Uterus (tissue), 4 donors: ENCODE results near the gene PPP4R1. TPM values are rescaled to one million over a fixed set of nuclear protein-coding genes. Genes with fewer than 3 reads are reported as not detected.

ENCODE experiments used
- DNase-seq, 2 donors: peaks; one replicate each; pipeline ENCODE4 v3.0.0-alpha.2; 2019 to 2020
- H3K27ac ChIP-seq, 2 donors: fragments of 200-600 bp; sonication (generic); 1 replicate in 1 of 2; 2 replicates in 1 of 2; pipeline ENCODE4 v1.5.1; 2016 to 2018
- H3K27me3 ChIP-seq, 2 donors: fragments of 200-600 bp; sonication (generic); one replicate each; pipeline ENCODE4 v1.5.1; 2018 to 2019; ENCODE audit warnings: control low read depth in 1 of 2
- H3K36me3 ChIP-seq, 2 donors: fragments of 200-600 bp; sonication (generic); one replicate each; pipeline ENCODE4 v1.5.1; 2019; ENCODE audit warnings: control low read depth in 1 of 2
- H3K4me1 ChIP-seq, 2 donors: fragments of 200-600 bp; sonication (generic); one replicate each; pipeline ENCODE4 v1.5.1; 2018 to 2019; ENCODE audit warnings: control low read depth in 1 of 2
- H3K4me3 ChIP-seq, 2 donors: fragments of 200-600 bp; sonication (generic); 1 replicate in 1 of 2; 2 replicates in 1 of 2; pipeline ENCODE4 v1.5.1; 2018 to 2019; ENCODE audit warnings: mild to moderate bottlenecking in 1 of 2
- H3K9me3 ChIP-seq, 2 donors: fragments of 200-600 bp; sonication (generic); one replicate each; pipeline ENCODE4 v1.5.1; 2019; ENCODE audit warnings: control low read depth in 1 of 2
- CTCF ChIP-seq, 4 experiments: fragments of 200-600 bp in 2 of 4; fragments of 450-650 bp in 2 of 4; sonication (generic) in 2 of 4; IDR thresholded peaks; one replicate each; pipeline ENCODE4 v1.5.1; 2016 to 2019; ENCODE audit warnings: antibody characterized with exemption in 4 of 4, mild to moderate bottlenecking in 2 of 4, moderate library complexity in 1 of 4
- POLR2A ChIP-seq, 2 donors: fragments of 450-650 bp; IDR thresholded peaks; one replicate each; pipeline ENCODE4 v1.6.1; 2016; ENCODE audit warnings: antibody characterized with exemption in 2 of 2, mild to moderate bottlenecking in 1 of 2, moderate library complexity in 1 of 2
- intact Hi-C: fragments of 100-400 bp; cut with DNase I; formaldehyde crosslinking; loops from one replicate; pipeline ENCODE4 v1.15.1; 2023; ENCODE audit warnings: low total_unique reads
- total RNA-seq, 4 donors: library from RNA; depleted of rRNA in 3 of 4; stranded (reverse); fragments of >200 nt in 3 of 4; gene quantifications; one replicate each; pipeline versions ENCODE4 v1.1.0 to v1.2.4, GENCODE V29; 2014 to 2023
- donor health status: DM: yes; HTN: yes; CAD: no.

Gene PPP4R1
- total RNA-seq, 4 donors from 2014 or later = 103 to 720 (median 185) TPM

- Histone ChIP-seq H3K27ac (peak overlapping the region in 1 of 2 donors; percentile 12), H3K27me3 (no peaks in the 10 kb centered on the region)
- intact Hi-C loops = no loop called here
These were observed 79.5 kb downstream of the PPP4R1 start for GRCh38 chr18:9534844-9535243.

DNA sequence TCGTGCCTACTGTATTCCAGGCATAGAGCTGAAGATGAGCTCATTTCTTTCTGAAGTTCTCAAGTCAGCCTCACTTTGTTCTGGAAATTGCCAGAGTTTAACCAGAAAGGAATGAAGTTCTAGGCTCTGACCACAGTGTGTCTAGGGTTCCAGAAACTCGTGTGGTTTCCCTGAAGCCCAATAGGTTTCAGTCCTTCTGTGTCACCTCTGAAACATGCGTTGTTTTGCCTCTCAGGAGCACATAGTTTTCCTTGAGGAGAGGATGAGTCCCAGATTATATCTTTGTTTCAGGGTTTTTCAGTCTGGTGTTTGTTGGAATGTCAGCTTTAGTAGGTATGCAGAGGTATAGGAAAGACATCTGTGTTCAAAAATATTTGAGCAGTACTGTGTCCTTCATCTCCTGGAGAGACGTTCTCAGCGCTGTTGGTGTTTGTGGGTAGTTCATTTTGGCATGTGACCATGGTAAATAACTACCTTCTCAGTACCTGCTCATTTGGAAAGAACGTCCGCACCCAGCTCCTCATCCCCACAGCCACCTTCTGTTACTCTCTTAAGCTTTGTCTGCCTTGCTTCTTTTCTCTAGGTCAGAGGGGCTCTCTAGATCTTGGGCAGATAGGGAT lies 82.5 kb downstream of the PPP4R1 start:
- Histone ChIP-seq H3K4me3 (no peak overlapping the region), H3K4me1 (no peaks in the 10 kb centered on the region), H3K27ac (no peak overlapping the region), H3K36me3 (no peaks in the 10 kb centered on the region), H3K27me3 (no peaks in the 10 kb centered on the region), H3K9me3 (no peaks in the 10 kb centered on the region)
- intact Hi-C loops = no loop called here
- DNase-seq = no peak
- TF ChIP-seq POLR2A (IDR thresholded peaks at IDR 0.05) (no peak), CTCF (IDR thresholded peaks at IDR 0.05) (no peak)

More at GRCh38 chr18:9534844-9535243, 79.5 kb downstream of the PPP4R1 start:
- DNase-seq = no peak
- no peak for TF ChIP-seq CTCF (IDR thresholded peaks at IDR 0.05)
- TF ChIP-seq POLR2A (IDR thresholded peaks at IDR 0.05) = no peak
- Histone ChIP-seq H3K36me3 (no peaks in the 10 kb centered on the region), H3K9me3 (no peaks in the 10 kb centered on the region), H3K4me3 (no peak overlapping the region), H3K4me1 (no peaks in the 10 kb centered on the region)

- Histone ChIP-seq H3K27ac (no peak overlapping the region), H3K27me3 (no peaks in the 10 kb centered on the region), H3K4me1 (no peaks in the 10 kb centered on the region), H3K4me3 (no peak overlapping the region), H3K9me3 (no peaks in the 10 kb centered on the region), H3K36me3 (no peaks in the 10 kb centered on the region)
- TF ChIP-seq CTCF (IDR thresholded peaks at IDR 0.05) = no peak
- no peak for TF ChIP-seq POLR2A (IDR thresholded peaks at IDR 0.05)
- no peak for DNase-seq
- intact Hi-C loops = no loop called here
These were observed 83.9 kb downstream of the PPP4R1 start for GRCh38 chr18:9530226-9531009.

GRCh38 chr18:9526458-9526857 lies 87.9 kb downstream of the PPP4R1 start:
- no peaks in the 10 kb centered on the region for H3K9me3 ChIP-seq
- no peak overlapping the region for H3K27ac ChIP-seq
- H3K4me3 ChIP-seq = no peak overlapping the region
- DNase-seq = no peak
- no peaks in the 10 kb centered on the region for H3K27me3 ChIP-seq
- TF ChIP-seq CTCF (IDR thresholded peaks at IDR 0.05) (no peak), POLR2A (IDR thresholded peaks at IDR 0.05) (no peak)
- H3K4me1 ChIP-seq = no peaks in the 10 kb centered on the region
- intact Hi-C loops = no loop called here
- H3K36me3 ChIP-seq = no peaks in the 10 kb centered on the region

DNA sequence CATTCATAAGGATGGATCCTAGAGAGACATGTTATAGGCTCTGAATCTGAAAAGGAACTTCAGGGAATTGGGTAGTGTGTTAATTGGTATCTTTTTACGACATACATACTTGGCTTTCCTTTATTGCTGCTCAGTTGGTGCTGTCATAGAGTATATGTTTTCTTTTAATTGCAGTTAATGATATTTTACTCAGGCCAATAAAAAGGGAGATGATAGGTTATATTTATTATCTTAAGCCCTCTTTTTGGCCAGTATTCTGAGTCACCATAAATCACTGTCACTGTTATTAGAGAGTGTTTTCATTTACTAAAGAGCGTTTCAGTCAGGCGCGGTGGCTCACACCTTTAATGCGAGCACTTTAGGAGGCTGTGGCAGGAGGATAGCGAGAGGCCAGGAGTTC lies 91.4 kb downstream of the PPP4R1 start:
- Histone ChIP-seq H3K36me3 (no peaks in the 10 kb centered on the region), H3K4me3 (no peak overlapping the region), H3K9me3 (no peaks in the 10 kb centered on the region), H3K4me1 (no peaks in the 10 kb centered on the region), H3K27me3 (no peaks in the 10 kb centered on the region), H3K27ac (no peak overlapping the region)
- DNase-seq = no peak
- intact Hi-C loops = no loop called here
- TF ChIP-seq POLR2A (IDR thresholded peaks at IDR 0.05) (no peak), CTCF (IDR thresholded peaks at IDR 0.05) (no peak)
